ENCODE data around the gene TMEM132D.
"Not testable (repeated sequence)": the region's sequence is repeated elsewhere in the genome, so short reads cannot be mapped to it uniquely, and the experiment has no call there.

The TMEM132D gene

DNA sequence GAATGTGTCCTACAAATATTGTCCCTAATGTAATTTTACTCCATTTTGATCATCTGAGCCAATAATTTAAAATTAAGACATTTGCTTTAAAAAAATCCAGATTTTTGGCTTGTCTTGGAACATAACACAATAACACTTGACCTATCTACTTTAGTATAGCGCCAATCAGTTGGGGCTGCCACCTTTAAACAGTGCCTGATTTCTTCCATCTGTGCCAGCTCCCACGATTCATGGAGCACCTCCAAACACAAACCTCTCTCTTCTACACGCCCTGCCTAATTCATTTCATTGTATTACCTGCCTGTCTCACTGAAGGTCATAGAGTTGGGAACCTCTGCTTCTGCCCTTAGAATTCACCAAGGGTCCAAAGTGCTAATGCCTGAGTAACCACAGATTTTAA, 352.4 kb downstream of the TMEM132D start:
- no peak for DNase-seq (ENCODE audit: extremely low spot score)
- POLR2A ChIA-PET, result no interaction called here
- CTCF ChIA-PET, result no interaction called here
- TF ChIP-seq, protein P1, sequence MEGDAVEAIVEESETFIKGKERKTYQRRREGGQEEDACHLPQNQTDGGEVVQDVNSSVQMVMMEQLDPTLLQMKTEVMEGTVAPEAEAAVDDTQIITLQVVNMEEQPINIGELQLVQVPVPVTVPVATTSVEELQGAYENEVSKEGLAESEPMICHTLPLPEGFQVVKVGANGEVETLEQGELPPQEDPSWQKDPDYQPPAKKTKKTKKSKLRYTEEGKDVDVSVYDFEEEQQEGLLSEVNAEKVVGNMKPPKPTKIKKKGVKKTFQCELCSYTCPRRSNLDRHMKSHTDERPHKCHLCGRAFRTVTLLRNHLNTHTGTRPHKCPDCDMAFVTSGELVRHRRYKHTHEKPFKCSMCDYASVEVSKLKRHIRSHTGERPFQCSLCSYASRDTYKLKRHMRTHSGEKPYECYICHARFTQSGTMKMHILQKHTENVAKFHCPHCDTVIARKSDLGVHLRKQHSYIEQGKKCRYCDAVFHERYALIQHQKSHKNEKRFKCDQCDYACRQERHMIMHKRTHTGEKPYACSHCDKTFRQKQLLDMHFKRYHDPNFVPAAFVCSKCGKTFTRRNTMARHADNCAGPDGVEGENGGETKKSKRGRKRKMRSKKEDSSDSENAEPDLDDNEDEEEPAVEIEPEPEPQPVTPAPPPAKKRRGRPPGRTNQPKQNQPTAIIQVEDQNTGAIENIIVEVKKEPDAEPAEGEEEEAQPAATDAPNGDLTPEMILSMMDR (IDR thresholded peaks at IDR 0.05; ENCODE audit: control extremely low read depth, extremely low read depth, low read depth, missing control alignments), result no peak

DNA sequence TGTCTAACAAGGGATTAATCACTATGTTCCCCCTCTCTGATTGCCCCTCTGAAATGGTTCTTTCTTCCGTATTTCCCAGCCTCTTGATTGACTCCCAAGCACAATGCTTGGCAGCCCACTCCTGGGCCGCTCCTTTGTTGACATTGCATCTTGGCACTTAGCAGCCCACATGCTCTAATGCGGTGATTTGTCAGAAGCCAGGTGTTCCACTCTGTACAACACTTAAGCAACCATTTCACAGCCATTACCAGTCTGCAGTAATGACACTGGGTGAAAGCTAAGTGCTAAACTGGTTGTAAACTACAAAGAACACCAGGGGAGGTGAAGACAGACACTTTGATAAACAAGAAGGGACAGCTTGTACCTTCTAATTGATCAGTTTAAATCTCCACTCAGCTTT, 353.5 kb downstream of the TMEM132D start:
- POLR2A ChIA-PET, result no interaction called here

DNA sequence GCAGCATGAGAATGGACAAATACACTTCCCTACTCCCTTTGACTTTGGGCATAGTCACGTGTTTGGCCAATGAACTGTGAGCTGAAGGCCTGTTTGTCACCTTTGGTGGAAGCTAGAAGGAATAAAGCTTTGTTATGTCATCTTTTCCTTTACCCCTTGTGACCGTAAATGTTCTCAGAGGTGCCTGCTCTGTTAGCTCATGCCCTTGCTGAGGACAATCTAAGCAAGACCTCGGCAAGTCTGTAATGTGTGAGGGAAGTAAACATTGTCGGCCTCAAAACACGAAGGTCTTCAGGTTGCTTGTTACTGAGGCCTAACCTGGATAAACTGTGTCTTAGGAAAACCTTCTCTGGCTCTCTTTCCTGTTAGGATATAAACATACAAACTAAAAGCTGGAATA, 354.2 kb downstream of the TMEM132D start:
- no peak for DNase-seq (ENCODE audit: extremely low spot score)
- TF ChIP-seq, protein P1 (IDR thresholded peaks at IDR 0.05; ENCODE audit: control extremely low read depth, extremely low read depth, low read depth, missing control alignments), result no peak
- POLR2A ChIA-PET, result no interaction called here
- CTCF ChIA-PET, result no interaction called here

More for the DNA sequence above, 353.5 kb downstream of the TMEM132D start:
- CTCF ChIA-PET, result no interaction called here
- no peak for DNase-seq (ENCODE audit: extremely low spot score)
- TF ChIP-seq, protein P1 (IDR thresholded peaks at IDR 0.05; ENCODE audit: control extremely low read depth, extremely low read depth, low read depth, missing control alignments), result no peak

DNA sequence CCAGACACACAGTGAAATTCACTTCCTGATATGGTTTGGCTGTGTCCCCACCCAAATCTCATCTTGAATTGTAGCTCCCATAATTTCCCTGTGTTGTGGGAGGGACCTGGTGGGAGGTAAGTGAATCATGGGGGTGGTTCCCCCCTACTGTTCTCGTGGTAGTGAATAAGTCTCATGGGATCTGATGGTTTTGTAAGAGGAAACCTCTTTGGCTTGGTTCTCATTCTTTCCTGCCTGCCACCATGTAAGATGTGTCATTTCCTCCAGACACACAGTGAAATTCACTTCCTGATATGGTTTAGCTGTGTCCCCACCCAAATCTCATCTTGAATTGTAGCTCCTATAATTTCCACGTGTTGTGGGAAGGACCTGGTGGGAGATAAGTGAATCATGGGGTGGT, 354.8 kb downstream of the TMEM132D start:
- CTCF ChIA-PET; DNase-seq (ENCODE audit: extremely low spot score); POLR2A ChIA-PET: not testable (repeated sequence)

DNA sequence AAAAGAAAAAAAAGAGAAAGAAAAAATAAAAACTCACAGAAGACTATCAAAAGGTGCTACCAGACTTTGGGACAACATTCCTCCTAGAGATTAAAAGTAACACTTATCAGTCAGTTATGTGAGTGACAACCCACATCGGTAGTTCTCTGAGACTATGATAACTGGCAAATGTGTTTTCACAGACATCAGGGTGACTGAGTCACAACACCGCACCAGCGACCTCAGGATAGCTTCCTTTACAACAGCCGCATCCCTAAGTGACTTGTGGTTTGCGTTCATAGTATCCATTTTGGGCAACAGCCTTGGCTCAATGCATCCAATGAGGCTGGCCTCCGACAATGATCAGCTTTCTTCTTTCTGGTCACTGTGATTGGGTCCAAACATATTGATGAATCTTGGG, 359.1 kb downstream of the TMEM132D start:
- POLR2A ChIA-PET, result no interaction called here
- no peak for DNase-seq (ENCODE audit: extremely low spot score)
- TF ChIP-seq, protein P1 (IDR thresholded peaks at IDR 0.05; ENCODE audit: control extremely low read depth, extremely low read depth, low read depth, missing control alignments), result no peak
- CTCF ChIA-PET, result no interaction called here

DNA sequence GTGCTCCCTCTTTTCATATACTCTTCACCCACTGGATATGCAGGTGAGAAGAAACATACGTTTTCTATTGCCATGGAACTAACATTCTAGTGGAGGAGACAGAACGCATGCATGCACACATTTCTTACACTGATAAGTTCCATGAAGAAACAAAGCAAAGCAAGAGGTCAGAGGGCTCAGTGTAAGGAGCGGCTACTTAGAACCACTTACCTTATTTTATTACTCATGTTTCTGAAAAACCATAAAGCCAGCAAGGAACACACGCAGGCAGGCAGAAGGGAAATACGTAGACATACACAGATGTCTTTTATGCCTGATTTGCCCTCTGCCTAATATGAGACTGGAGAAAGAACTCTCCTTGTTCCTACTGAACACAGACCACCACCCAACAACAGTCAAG, 362.9 kb downstream of the TMEM132D start:
- DNase-seq (ENCODE audit: extremely low spot score), result no peak
- POLR2A ChIA-PET, result no interaction called here
- CTCF ChIA-PET, result no interaction called here
- TF ChIP-seq, protein P1 (IDR thresholded peaks at IDR 0.05; ENCODE audit: control extremely low read depth, extremely low read depth, low read depth, missing control alignments), result no peak

DNA sequence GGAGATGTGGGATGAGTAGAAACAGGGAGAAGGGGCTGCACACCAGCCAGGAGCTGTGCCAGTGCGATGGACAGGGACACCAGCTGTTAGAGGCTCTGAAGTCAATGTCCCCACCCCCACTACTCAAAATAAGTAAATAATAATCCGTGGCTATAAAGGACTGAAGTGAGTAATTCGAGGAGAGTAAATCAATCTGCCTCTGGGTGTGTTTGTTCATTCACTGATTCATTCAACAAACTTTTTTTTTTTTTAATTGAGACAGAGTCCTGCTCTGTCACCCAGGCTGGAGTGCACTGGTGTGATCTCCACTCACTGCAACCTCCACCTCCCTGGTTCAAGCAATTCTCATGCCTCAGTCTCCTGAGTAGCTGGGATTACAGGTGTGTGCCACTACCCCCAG, 363.6 kb downstream of the TMEM132D start:
- ChIA-PET POLR2A (no interaction called here), CTCF (no interaction called here)
- TF ChIP-seq, protein P1 (IDR thresholded peaks at IDR 0.05; ENCODE audit: control extremely low read depth, extremely low read depth, low read depth, missing control alignments), result no peak
- no peak for DNase-seq (ENCODE audit: extremely low spot score)

DNA sequence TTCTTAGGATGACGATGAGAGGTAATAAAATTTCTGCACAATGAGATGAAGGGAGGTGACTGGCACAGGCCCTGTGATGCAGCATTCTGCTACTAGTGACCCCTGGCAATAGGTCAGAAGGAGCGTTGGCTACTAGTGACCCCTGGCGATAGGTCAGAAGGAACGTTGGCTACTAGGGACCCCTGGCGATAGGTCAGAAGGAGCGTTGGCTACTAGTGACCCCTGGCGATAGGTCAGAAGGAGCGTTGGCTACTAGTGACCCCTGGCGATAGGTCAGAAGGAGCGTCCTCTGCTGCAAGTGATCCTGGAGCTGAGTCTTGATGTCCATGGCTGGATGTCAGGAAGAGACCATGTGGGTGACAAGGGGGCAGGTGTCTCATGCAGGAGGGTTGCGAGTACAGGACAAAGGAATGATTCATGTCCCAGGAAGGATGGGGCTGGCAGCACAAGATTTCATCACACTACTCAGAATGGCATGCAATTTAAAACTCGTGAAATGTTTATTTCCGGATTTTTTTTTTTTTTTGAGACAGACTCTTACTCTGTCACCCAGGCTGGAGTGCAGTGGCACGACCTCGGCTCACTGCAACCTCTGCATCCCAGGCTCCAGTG, 365.0 kb downstream of the TMEM132D start:
- POLR2A ChIA-PET; DNase-seq (ENCODE audit: extremely low spot score); CTCF ChIA-PET: not testable (repeated sequence)

Measured in GM10248 (cell line).